GM21528 (cell line): ENCODE results near the gene SNCB.

Experiments
- ATAC-seq: cut with Tn5 transposase; IDR thresholded peaks from one replicate; pipeline ENCODE4 v1.9.1; 2021; ENCODE audit warnings: mild to moderate bottlenecking, moderate library complexity; ENCODE audit not compliant: unreplicated experiment, low FRiP score

Gene SNCB

DNA sequence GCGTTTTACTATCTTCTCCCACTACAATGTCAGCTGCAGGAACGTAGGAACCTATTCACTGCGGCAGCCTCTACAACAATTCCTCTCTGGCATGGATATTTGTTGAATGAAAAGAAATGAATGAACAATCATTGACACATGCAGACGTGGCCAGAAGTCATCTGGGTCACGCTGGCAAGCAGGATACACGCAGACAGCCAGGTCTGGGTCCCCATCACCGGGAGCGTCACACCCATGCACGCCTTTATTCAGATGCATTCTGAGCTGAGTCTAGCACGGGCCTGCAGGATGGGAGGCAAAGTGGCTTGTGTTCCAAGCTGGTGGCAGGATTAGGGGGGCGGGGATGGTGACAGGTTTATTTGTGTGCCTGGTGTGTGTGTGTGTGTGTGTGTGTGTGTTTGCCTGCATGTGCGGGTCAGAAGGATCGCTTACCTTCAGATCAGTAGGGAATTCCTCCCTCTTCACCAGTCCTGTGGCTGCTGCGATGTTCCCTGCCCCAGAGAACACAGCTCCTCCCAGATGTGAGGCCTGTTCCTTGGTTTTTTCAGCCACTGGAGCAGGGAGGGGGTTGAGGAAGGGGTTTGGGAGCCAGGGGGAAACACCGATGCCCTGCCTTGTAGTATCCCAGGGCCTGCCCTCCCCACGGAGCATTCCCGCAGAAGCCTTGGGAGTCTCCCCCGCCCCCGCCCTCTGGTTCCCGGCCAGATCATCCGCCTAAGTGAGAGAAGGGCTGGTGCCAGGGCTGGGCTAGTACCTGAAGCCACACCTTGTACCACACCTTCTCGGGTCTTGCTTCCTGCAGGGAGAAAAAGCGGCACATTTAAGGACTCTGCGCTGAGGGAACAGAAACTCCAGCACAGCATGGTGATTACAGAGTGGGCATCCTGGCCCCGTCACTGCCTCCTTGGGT, 4.1 kb downstream of the SNCB start:
- no peak for ATAC-seq

DNA sequence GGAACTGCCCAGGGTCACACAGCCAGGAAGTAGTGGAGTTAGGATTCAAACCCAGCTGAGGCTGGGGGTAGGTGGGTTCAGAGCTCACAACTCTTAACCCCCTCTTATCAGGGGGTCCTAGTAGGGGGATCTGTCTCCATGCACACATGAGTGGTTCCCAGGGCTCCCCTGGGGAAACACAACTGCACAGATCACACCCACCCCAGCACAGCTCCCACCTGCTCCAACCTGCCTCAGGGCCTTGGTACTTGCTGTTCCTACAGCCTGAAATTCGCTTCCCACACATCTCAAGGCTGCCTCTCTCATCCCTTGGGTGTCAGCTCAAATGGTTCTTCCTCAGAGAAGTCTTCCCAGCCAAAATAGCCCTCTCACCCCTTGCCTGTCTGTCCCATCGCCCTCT, 4.8 kb downstream of the SNCB start:
- no peak for ATAC-seq

DNA sequence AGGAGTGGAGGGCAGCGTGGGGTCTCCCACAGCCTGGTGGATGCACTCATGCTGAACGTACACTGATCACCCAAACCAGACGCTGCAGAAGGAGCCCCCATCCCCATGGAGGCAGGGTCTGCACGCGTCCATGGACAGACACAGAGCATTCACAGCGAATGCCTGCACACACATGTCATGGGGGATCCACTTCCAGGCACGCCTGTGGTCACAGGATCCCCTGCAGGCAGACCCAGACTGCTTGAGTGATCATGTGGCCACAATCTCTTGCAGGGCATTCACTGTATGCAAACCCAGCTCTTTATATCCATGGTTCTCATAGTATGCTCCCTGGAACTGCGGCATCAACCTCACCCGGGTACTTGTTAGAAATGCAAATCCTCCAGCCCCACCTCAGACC, 5.4 kb downstream of the SNCB start:
- no peak for ATAC-seq

DNA sequence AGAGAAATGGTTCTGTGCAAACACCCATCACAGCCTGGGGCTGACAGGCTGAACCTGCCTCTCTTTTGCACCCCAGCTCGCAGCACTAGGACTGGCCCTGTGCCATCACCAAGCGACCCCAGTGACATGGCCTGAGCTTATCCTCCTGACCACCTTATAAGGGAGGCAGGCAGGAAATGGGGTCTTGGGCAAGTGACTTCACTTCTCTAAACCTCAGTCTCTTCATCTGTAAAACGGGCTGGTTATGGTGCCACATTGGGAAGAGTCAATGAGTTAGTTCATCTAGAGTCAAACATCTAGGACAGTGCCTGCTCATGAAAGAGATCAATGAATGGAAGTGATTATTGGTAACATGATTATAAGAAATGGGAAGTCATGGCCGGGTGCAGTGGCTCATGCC, 6.2 kb downstream of the SNCB start:
- no peak for ATAC-seq

DNA sequence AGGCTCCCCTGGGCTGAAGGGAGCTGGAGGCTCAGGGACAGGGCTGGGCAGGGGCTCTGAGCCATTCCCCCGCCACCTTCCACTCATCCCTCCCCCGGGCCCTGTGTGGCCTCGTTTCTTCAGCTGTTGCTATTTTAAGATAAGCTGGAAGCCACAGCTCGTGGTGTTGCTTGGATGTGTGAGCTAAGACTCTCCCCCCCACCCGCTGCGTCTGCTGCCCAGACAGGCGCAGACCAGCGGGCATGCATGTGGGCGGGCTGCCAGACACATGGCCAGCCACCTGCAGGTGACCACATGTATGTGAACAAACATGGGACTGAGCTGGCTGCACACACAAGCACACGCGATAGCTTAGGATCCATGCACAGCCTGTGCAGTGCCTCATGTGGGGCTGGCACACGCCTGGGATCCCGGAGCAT, 8.7 kb downstream of the SNCB start:
- ATAC-seq, result no peak

DNA sequence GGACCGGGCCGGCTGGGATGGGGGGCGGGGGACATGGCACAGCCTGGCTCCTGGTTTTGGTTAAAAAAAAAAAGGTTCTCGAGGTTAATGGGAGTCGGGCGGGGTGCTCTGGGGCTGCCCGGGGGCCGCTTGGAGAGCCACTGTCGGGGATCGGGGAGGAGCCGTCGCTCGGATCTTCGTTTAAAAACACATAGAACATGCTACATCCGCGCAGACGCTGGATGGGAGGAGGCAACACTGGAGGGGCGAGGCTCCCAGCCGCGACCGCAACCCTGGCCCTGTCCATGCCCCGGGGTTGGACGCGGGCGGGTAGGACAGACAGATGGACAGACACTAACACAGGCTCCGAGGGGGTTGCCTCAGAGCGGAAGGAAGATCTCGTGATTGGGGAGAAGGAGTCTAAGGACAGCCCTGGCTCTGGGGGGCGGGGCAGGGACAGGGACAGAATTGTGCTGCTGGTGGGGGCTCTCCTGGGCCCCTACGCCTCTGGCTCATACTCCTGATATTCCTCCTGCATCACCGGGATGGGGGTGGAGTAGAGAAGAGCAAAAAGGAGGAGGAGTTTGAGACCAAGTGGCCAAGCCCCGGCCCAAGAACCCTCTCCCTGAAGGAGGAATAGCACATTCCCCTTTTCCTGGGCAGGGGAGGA, 9.9 kb downstream of the SNCB start:
- ATAC-seq, result no peak

DNA sequence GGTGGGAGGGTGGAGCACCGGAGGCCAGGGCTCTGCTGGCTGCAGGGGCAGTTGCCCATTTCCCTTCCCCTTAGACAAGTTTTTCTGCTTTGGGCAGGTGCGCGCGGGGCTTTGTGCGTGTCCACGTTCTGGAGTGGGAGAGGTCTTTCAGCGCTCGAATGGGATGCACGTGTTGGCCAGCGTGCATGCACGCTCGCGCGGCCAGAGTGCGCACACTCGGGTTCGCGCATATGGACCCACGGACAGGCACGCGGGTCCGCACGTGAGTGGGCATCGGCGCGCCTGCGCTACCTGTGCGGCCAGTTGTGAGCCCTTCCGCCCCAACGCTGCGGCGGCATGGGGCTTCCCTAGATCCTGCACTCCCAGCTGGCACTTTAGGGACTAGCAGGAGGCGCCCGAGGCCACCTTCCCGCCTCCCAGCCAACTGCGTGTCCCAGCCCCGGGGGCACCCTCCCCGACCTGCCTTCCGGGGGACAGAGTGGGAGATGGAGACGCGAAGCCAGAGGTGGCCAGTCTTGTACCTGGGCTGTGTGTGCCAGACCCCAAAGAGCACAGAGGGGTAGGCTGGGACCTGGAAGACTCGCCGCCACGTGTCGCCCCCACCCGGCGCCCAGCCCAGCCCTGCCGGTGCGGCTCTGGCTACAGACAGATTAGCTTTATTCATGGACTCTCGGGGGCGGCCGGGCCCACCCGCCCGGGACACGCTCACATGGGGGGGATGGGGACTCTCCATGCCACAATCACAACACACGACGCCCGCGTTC, 10.6 kb downstream of the SNCB start:
- ATAC-seq, result no peak

GRCh38 chr5:176619203-176619568, 11.1 kb downstream of the SNCB start:
- ATAC-seq, result no peak

DNA sequence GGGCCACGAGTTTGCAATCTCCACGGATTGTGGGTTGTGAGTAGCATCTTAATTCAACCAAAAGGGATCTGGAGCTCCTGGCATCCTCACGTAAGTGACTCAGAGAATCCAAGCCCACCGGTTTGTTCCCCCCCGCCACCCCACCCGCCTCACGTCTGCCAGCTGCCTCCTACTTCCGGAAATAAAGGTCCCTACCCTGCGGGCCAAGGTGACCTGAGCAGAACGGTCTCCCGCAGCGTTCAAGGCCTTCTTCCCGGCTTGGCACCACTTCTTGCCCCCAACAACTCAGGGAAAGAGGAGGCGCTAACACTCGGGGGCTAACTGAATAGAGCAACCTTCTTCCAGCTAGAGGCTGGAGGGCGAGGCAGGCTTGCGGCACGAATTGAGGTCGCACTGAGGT, 11.6 kb downstream of the SNCB start:
- no peak for ATAC-seq

GRCh38 chr5:176616511-176616910, 13.8 kb downstream of the SNCB start:
- ATAC-seq, result no peak

- no peak for ATAC-seq
Observed at GRCh38 chr5:176614805-176615478, 15.4 kb downstream of the SNCB start.

DNA sequence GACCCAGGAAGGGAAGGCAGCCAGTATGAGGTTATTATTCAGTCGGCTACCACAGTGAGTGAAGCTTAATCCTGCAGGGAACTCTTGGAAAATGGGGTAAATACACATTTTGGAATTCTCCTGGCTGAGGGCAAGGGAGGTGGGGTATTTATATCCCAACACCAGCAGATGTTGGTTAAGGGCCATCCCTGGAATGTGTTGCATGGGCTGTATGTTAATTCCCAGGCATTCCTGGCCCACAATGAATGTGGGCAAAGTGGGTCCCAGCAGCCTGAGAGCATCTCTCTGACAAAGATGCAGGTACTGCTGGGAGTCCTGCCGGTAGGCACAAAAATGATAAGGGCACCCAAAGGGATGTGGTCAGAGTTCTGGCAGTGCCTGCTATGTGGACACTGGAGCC, 17.5 kb downstream of the SNCB start:
- no peak for ATAC-seq

DNA sequence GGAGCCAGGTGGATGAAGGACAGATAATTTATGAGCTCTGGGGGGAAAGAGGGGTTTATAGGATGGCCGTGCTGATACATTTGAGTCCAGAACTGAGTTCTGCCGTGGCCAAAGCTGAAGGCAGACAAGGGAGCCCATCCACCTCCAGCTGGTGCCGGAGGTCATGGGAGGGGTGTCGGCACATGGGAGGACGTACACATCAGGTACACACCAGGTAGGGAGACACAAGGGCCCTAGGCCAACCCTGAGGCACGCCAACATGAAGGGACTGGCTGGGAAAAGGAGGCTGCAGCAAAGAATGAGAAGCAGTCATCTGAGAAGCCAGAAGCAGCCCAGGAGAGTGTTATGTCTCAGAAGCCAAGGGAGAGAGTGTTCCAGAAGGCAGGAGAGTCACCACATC, 18.3 kb downstream of the SNCB start:
- ATAC-seq, result no peak

- ATAC-seq, result no peak
Observed at GRCh38 chr5:176611435-176611834, 18.9 kb downstream of the SNCB start.

GRCh38 chr5:176610435-176610773, 19.9 kb downstream of the SNCB start:
- peak; percentile 15 for ATAC-seq

GRCh38 chr5:176609724-176610434, 20.5 kb downstream of the SNCB start, which contains the start of gene GPRIN1:
GPRIN1 (minus strand) TSS chr5:176610156; CDS start chr5:176599834, 10,322 bp downstream.
- ATAC-seq, result peak; percentile 67

GRCh38 chr5:176608937-176609723, 21.2 kb downstream of the SNCB start:
- peak; percentile 30 for ATAC-seq

DNA sequence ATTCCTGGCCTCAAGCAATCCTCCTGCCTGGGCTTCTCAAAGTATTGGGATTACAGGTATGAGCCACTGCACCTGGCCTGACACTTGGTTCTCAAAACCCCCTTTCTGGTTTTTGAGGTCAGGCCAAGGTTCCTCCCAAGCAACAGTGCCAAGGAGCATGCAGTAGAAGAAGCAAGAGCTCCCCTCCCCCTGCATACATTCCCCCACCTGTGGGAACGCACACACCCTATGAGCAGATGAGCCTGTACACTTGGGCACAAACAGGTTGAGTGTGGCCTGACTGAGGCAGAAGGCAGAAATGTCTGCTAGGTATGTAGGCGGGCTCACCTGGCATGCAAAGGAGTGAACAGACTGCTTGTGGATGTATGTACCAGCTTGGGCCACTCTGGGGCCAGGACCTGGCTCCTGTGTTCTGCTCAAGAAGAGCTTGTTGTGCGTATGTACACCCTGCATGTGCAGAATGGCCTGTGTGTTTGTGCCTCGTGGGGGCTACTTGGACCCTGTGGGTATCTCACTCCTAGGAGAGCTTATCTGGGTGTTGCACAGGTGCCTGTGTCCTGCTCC, 22.1 kb downstream of the SNCB start:
- ATAC-seq, result no peak

DNA sequence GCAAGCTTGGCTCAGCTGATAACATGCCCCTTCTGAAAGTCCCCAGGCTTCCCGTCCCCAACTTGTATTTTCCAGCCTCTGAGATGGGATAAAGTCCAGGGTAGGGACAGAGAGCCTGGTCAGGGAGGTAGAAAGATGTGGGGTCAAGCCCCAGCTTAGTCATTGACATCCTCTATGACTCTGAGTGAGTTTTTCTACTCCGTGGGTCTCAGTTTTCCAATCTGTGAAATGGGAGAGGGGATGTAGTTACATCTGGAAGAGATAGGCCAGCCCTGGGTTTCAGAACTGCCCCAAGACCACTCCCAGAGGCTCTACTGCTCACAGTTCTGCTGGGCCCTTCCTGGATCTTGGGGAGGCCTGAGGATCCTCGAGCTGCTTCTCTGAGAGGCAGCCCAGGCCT, 23.5 kb downstream of the SNCB start:
- no peak for ATAC-seq
